ENCODE measurements around the gene AP2B1. TPM values are rescaled to one million over a fixed set of nuclear protein-coding genes. Genes with fewer than 3 reads are reported as not detected.
"Not testable (repeated sequence)": the region's sequence is repeated elsewhere in the genome, so short reads cannot be mapped to it uniquely, and the experiment has no call there.

The AP2B1 gene
- total RNA-seq, 2 donors from 2014 or later: 220 to 274 TPM

- H3K36me3 ChIP-seq: peaks cover 11% of the 10 kb centered on the region
- H3K9me3 ChIP-seq: no peaks in the 10 kb centered on the region
- H3K27me3 ChIP-seq: no peaks in the 10 kb centered on the region
- no peaks in the 10 kb centered on the region for H3K4me1 ChIP-seq
- intact Hi-C loops (cut with DNase I): no loop called here
- no peak for DNase-seq
- TF ChIP-seq CTCF (IDR thresholded peaks at IDR 0.05): no peak
- H3K27ac ChIP-seq: no peak overlapping the region
- no peak overlapping the region for H3K4me3 ChIP-seq
- H3K9ac ChIP-seq (ENCODE audit: low read depth in 2 of 2, low read length in 2 of 2): no peak overlapping the region
These were observed 108.5 kb downstream of the AP2B1 start for GRCh38 chr17:35695613-35696012.

GRCh38 chr17:35698800-35699199 is 111.7 kb downstream of the AP2B1 start:
- H3K27ac ChIP-seq: no peak overlapping the region
- no peak overlapping the region for H3K4me3 ChIP-seq
- H3K9me3 ChIP-seq: no peaks in the 10 kb centered on the region
- DNase-seq: no peak
- H3K4me1 ChIP-seq: no peaks in the 10 kb centered on the region
- TF ChIP-seq CTCF (IDR thresholded peaks at IDR 0.05): no peak
- H3K9ac ChIP-seq (ENCODE audit: low read depth in 2 of 2, low read length in 2 of 2): no peak overlapping the region
- peaks cover 11% of the 10 kb centered on the region for H3K36me3 ChIP-seq
- H3K27me3 ChIP-seq: no peaks in the 10 kb centered on the region
- intact Hi-C loops (cut with DNase I): no loop called here

- Histone ChIP-seq H3K36me3 (no peaks in the 10 kb centered on the region), H3K27me3 (no peaks in the 10 kb centered on the region), H3K4me3 (no peak overlapping the region), H3K9me3 (no peaks in the 10 kb centered on the region), H3K27ac (no peak overlapping the region), H3K9ac (ENCODE audit: low read depth in 2 of 2, low read length in 2 of 2) (no peak overlapping the region), H3K4me1 (no peaks in the 10 kb centered on the region)
- DNase-seq: no peak
- intact Hi-C loops (cut with DNase I): no loop called here
- TF ChIP-seq CTCF (IDR thresholded peaks at IDR 0.05): no peak
These were observed 113.0 kb downstream of the AP2B1 start for GRCh38 chr17:35700150-35700549.

GRCh38 chr17:35701491-35701890 is 114.4 kb downstream of the AP2B1 start:
- intact Hi-C loops (cut with DNase I): no loop called here
- Histone ChIP-seq H3K4me3 (no peak overlapping the region), H3K36me3 (no peaks in the 10 kb centered on the region), H3K27ac (no peak overlapping the region), H3K9ac (ENCODE audit: low read depth in 2 of 2, low read length in 2 of 2) (no peak overlapping the region), H3K27me3 (no peaks in the 10 kb centered on the region), H3K9me3 (no peaks in the 10 kb centered on the region), H3K4me1 (no peaks in the 10 kb centered on the region)
- no peak for TF ChIP-seq CTCF (IDR thresholded peaks at IDR 0.05)
- DNase-seq: no peak

- H3K4me1 ChIP-seq; H3K9ac ChIP-seq (ENCODE audit: low read depth in 2 of 2, low read length in 2 of 2); DNase-seq; H3K4me3 ChIP-seq; H3K36me3 ChIP-seq; H3K27ac ChIP-seq; H3K27me3 ChIP-seq; H3K9me3 ChIP-seq; intact Hi-C loops (cut with DNase I): not testable (repeated sequence)
These were observed 116.2 kb downstream of the AP2B1 start for GRCh38 chr17:35703308-35703707.

GRCh38 chr17:35705230-35705629 is 118.1 kb downstream of the AP2B1 start:
- no peak overlapping the region for H3K27ac ChIP-seq
- TF ChIP-seq CTCF (IDR thresholded peaks at IDR 0.05): no peak
- H3K9me3 ChIP-seq: no peaks in the 10 kb centered on the region
- no peak for DNase-seq
- H3K9ac ChIP-seq (ENCODE audit: low read depth in 2 of 2, low read length in 2 of 2): no peak overlapping the region
- peaks cover 7% of the 10 kb centered on the region for H3K36me3 ChIP-seq
- H3K27me3 ChIP-seq: no peaks in the 10 kb centered on the region
- no peak overlapping the region for H3K4me3 ChIP-seq
- H3K4me1 ChIP-seq: no peaks in the 10 kb centered on the region
- intact Hi-C loops (cut with DNase I): no loop called here
